ENCODE data around the gene TASL. TPM values are rescaled to one million over a fixed set of nuclear protein-coding genes. Genes with fewer than 3 reads are reported as not detected.

TASL gene
- total RNA-seq, 2 donors from 2014 or later: not detected

GRCh38 chrX:30597216-30598012, 19.8 kb upstream of the TASL start:
- H3K36me3 ChIP-seq (ENCODE audit: control insufficient read depth, insufficient read depth, low read length): no peaks in the 10 kb centered on the region
- Mint-ChIP-seq H3K27ac (no peak overlapping the region), H3K4me1 (no peaks in the 10 kb centered on the region)

GRCh38 chrX:30593440-30594200, 16.1 kb upstream of the TASL start:
- H3K4me3 ChIP-seq (ENCODE audit: low read length): no peak overlapping the region
- H3K27ac ChIP-seq (ENCODE audit: low read depth, low read length): no peak overlapping the region
- no peaks in the 10 kb centered on the region for H3K9me3 ChIP-seq (ENCODE audit: control insufficient read depth, low read length)
- Mint-ChIP-seq H3K4me3 (no peak overlapping the region), H3K9me3 (no peaks in the 10 kb centered on the region), H3K27me3 (ENCODE audit: insufficient read depth) (no peaks in the 10 kb centered on the region), H3K36me3 (ENCODE audit: low read depth) (no peaks in the 10 kb centered on the region), H3K27ac (no peak overlapping the region), H3K4me1 (no peaks in the 10 kb centered on the region)
- WGBS, 2 experiments (ENCODE audit: insufficient coverage in 1 of 2, insufficient read length in 1 of 2): 67% methylated on average over 2 of the region's 6 CpGs; no CpG with 5 or more reads in 1 of the 2 experiments
- no peaks in the 10 kb centered on the region for H3K4me1 ChIP-seq (ENCODE audit: control insufficient read depth, insufficient read depth, low read length)
- H3K36me3 ChIP-seq (ENCODE audit: control insufficient read depth, insufficient read depth, low read length): no peaks in the 10 kb centered on the region
- H3K9ac ChIP-seq (ENCODE audit: extremely low read depth, low read length, poor library complexity, severe bottlenecking): no peak overlapping the region
- peak; percentile 52 for TF ChIP-seq CTCF (conservative IDR thresholded peaks at IDR 0.05)
- no peak for DNase-seq
- no peaks in the 10 kb centered on the region for H3K27me3 ChIP-seq (ENCODE audit: control insufficient read depth, insufficient read depth, low read length, poor library complexity, severe bottlenecking)

More at GRCh38 chrX:30597216-30598012, 19.8 kb upstream of the TASL start:
- H3K36me3 Mint-ChIP-seq (ENCODE audit: low read depth): no peaks in the 10 kb centered on the region
- no peak for TF ChIP-seq CTCF (conservative IDR thresholded peaks at IDR 0.05)
- Histone ChIP-seq H3K4me3 (ENCODE audit: low read length) (no peak overlapping the region), H3K9ac (ENCODE audit: extremely low read depth, low read length, poor library complexity, severe bottlenecking) (no peak overlapping the region), H3K9me3 (ENCODE audit: control insufficient read depth, low read length) (no peaks in the 10 kb centered on the region), H3K27ac (ENCODE audit: low read depth, low read length) (no peak overlapping the region), H3K4me1 (ENCODE audit: control insufficient read depth, insufficient read depth, low read length) (no peaks in the 10 kb centered on the region), H3K27me3 (ENCODE audit: control insufficient read depth, insufficient read depth, low read length, poor library complexity, severe bottlenecking) (no peaks in the 10 kb centered on the region)
- DNase-seq: no peak
- no peak overlapping the region for H3K4me3 Mint-ChIP-seq
- WGBS, 2 experiments (ENCODE audit: insufficient coverage in 1 of 2, insufficient read length in 1 of 2): 82% methylated on average over 3 of the region's 4 CpGs; no CpG with 5 or more reads in 1 of the 2 experiments
- no peaks in the 10 kb centered on the region for H3K27me3 Mint-ChIP-seq (ENCODE audit: insufficient read depth)
- peaks cover 7% of the 10 kb centered on the region for H3K9me3 Mint-ChIP-seq

GRCh38 chrX:30592831-30593230, 15.3 kb upstream of the TASL start:
- Histone ChIP-seq H3K27me3 (ENCODE audit: control insufficient read depth, insufficient read depth, low read length, poor library complexity, severe bottlenecking) (no peaks in the 10 kb centered on the region), H3K9ac (ENCODE audit: extremely low read depth, low read length, poor library complexity, severe bottlenecking) (no peak overlapping the region), H3K4me3 (ENCODE audit: low read length) (no peak overlapping the region), H3K9me3 (ENCODE audit: control insufficient read depth, low read length) (no peaks in the 10 kb centered on the region), H3K27ac (ENCODE audit: low read depth, low read length) (no peak overlapping the region), H3K4me1 (ENCODE audit: control insufficient read depth, insufficient read depth, low read length) (no peaks in the 10 kb centered on the region), H3K36me3 (ENCODE audit: control insufficient read depth, insufficient read depth, low read length) (no peaks in the 10 kb centered on the region)
- no peaks in the 10 kb centered on the region for H3K36me3 Mint-ChIP-seq (ENCODE audit: low read depth)
- no peak for TF ChIP-seq CTCF (conservative IDR thresholded peaks at IDR 0.05)
- DNase-seq: no peak
- H3K27ac Mint-ChIP-seq: no peak overlapping the region
- WGBS, 2 experiments (ENCODE audit: insufficient coverage in 1 of 2, insufficient read length in 1 of 2): 86% methylated on average over 3 of the region's 3 CpGs; no CpG with 5 or more reads in 1 of the 2 experiments
- H3K27me3 Mint-ChIP-seq (ENCODE audit: insufficient read depth): no peaks in the 10 kb centered on the region
- H3K4me3 Mint-ChIP-seq: no peak overlapping the region
- H3K4me1 Mint-ChIP-seq: no peaks in the 10 kb centered on the region
- no peaks in the 10 kb centered on the region for H3K9me3 Mint-ChIP-seq

Measured in endodermal cell (in vitro differentiated cells).